IMR-90 (cell line): Measurements from ENCODE around the gene SEPTIN3. TPM values are rescaled to one million over a fixed set of nuclear protein-coding genes. Genes with fewer than 3 reads are reported as not detected.
A peak's percentile ranks its signal among the peaks of the same experiment; 100 is the strongest.

Source experiments
- ATAC-seq: fragments of 200-7000 bp; cut with Tn5 transposase; 2 replicates; pipeline ENCODE4 v1.9.1; 2020; ENCODE audit warnings: low read depth, mild to moderate bottlenecking, moderate library complexity
- BruUV-seq: library from RNA; stranded (reverse); fragments of 400-500 nt; replicated peaks from 2 replicates; lab custom pipeline; 2021; lab: Mats Ljungman, UMichigan
- CTCF ChIA-PET: fragments of 300-600 bp; formaldehyde crosslinking; extraction: SDS; loops from one replicate; lab custom pipeline; 2021; ENCODE audit warnings: antibody characterized with exemption; lab: Yijun Ruan, JAX
- POLR2A ChIA-PET: fragments of 300-600 bp; sonication (Branson Sonifier 250); formaldehyde crosslinking; loops from one replicate; lab custom pipeline; 2022; ENCODE audit warnings: antibody characterized with exemption; ENCODE audit not compliant: unreplicated experiment; lab: Charles Lee
- DNase-seq: peaks from one replicate; pipeline ENCODE4 v3.0.0; 2013
- H2AFZ ChIP-seq: replicated peaks from 2 replicates; pipeline ENCODE3; 2013; ENCODE audit warnings: low read length, mild to moderate bottlenecking; ENCODE audit not compliant: poor library complexity
- H2AK5ac ChIP-seq: 2 replicates; pipeline ENCODE4 v1.6.1; 2013; ENCODE audit warnings: low read depth, low read length, inconsistent platforms
- H2AK9ac ChIP-seq: replicated peaks from 2 replicates; pipeline ENCODE3; 2013; ENCODE audit warnings: mild to moderate bottlenecking, low read depth, low read length, moderate library complexity; ENCODE audit not compliant: poor library complexity
- H2BK120ac ChIP-seq: 2 replicates; pipeline ENCODE4 v1.6.1; 2013; ENCODE audit warnings: low read depth, low read length, inconsistent platforms
- H2BK15ac ChIP-seq: 3 replicates; pipeline ENCODE4 v1.6.1; 2013; ENCODE audit warnings: low read depth, low read length, inconsistent platforms
- H2BK20ac ChIP-seq: 2 replicates; pipeline ENCODE4 v1.6.1; 2013; ENCODE audit warnings: low read depth, mild to moderate bottlenecking, inconsistent platforms, low read length, moderate library complexity
- H2BK5ac ChIP-seq: 2 replicates; pipeline ENCODE4 v1.6.1; 2013; ENCODE audit warnings: mild to moderate bottlenecking, low read depth, low read length, inconsistent platforms; ENCODE audit not compliant: poor library complexity, severe bottlenecking
- H3K14ac ChIP-seq: replicated peaks from 2 replicates; pipeline ENCODE4 v1.6.1; 2013; ENCODE audit warnings: low read depth, low read length, inconsistent platforms
- H3K18ac ChIP-seq: 2 replicates; pipeline ENCODE4 v1.6.1; 2013; ENCODE audit warnings: low read depth, low read length, control low read depth
- H3K23ac ChIP-seq: 2 replicates; pipeline ENCODE4 v1.6.1; 2013; ENCODE audit warnings: low read depth, low read length, inconsistent platforms
- H3K27ac ChIP-seq: 2 replicates; pipeline ENCODE4 v1.5.1; 2013; ENCODE audit warnings: mild to moderate bottlenecking, control low read depth, low read length; ENCODE audit not compliant: insufficient read depth
- H3K27me3 ChIP-seq: 2 replicates; pipeline ENCODE4 v1.6.1; 2013; ENCODE audit warnings: low read length; ENCODE audit not compliant: control insufficient read depth, insufficient read depth
- H3K36me3 ChIP-seq: 2 replicates; pipeline ENCODE4 v1.6.1; 2013; ENCODE audit warnings: low read length, mixed read lengths; ENCODE audit not compliant: control insufficient read depth, insufficient read depth
- H3K4ac ChIP-seq: 2 replicates; pipeline ENCODE4 v1.6.1; 2013; ENCODE audit warnings: low read depth, low read length, inconsistent platforms
- H3K4me1 ChIP-seq: 2 replicates; pipeline ENCODE4 v1.6.1; 2013; ENCODE audit warnings: low read length, mixed read lengths; ENCODE audit not compliant: control insufficient read depth, insufficient read depth
- H3K4me2 ChIP-seq: 2 replicates; pipeline ENCODE4 v1.6.1; 2013; ENCODE audit warnings: low read depth, mild to moderate bottlenecking, control low read depth, low read length, moderate library complexity
- H3K4me3 ChIP-seq: 2 replicates; pipeline ENCODE4 v1.5.1; 2013; ENCODE audit warnings: low read depth, mild to moderate bottlenecking, control low read depth, low read length, moderate library complexity; ENCODE audit not compliant: insufficient read depth
- H3K56ac ChIP-seq: 2 replicates; pipeline ENCODE4 v1.6.1; 2013; ENCODE audit warnings: low read length, inconsistent platforms; ENCODE audit not compliant: insufficient read depth; ENCODE audit errors: extremely low read depth
- H3K79me1 ChIP-seq, 2 experiments: 2 replicates each; pipeline ENCODE4 v1.6.1; 2013; ENCODE audit warnings: low read length in 2 of 2, inconsistent platforms in 1 of 2, low read depth in 1 of 2
- H3K9ac ChIP-seq: 2 replicates; pipeline ENCODE4 v1.6.1; 2013; ENCODE audit warnings: low read depth, low read length, control low read depth
- H3K9me1 ChIP-seq: 2 replicates; pipeline ENCODE4 v1.6.1; 2013; ENCODE audit warnings: low read length, inconsistent platforms; ENCODE audit not compliant: insufficient read depth
- H3K9me3 ChIP-seq: 2 replicates; pipeline ENCODE4 v1.6.1; 2013; ENCODE audit warnings: low read length; ENCODE audit not compliant: control insufficient read depth, insufficient read depth
- H4K20me1 ChIP-seq: 2 replicates; pipeline ENCODE4 v1.6.1; 2013; ENCODE audit warnings: low read length, inconsistent platforms; ENCODE audit not compliant: insufficient read depth
- H4K5ac ChIP-seq: 2 replicates; pipeline ENCODE4 v1.6.1; 2013; ENCODE audit warnings: mild to moderate bottlenecking, low read depth, low read length, control low read depth
- H4K8ac ChIP-seq, 2 experiments: 2 replicates each; pipeline ENCODE4 v1.6.1; 2013; ENCODE audit warnings: low read depth in 2 of 2, low read length in 2 of 2, control low read depth in 1 of 2, inconsistent platforms in 1 of 2
- H4K91ac ChIP-seq: 2 replicates; pipeline ENCODE4 v1.6.1; 2013; ENCODE audit warnings: low read depth, low read length, inconsistent platforms; ENCODE audit not compliant: insufficient read depth
- BHLHE40 ChIP-seq: fragments of 150-350 bp; IDR thresholded peaks from 2 replicates; pipeline ENCODE4 v1.6.1; 2016; ENCODE audit warnings: mild to moderate bottlenecking, low read depth, low read length
- CEBPB ChIP-seq: IDR thresholded peaks from 2 replicates; pipeline ENCODE4 v1.6.1; 2012; ENCODE audit warnings: low read depth, low read length, improper control_type of control experiment
- CHD1 ChIP-seq: IDR thresholded peaks from 2 replicates; pipeline ENCODE4 v1.6.1; 2012; ENCODE audit warnings: low read depth, low read length, improper control_type of control experiment
- FOS ChIP-seq: fragments of 150-350 bp; IDR thresholded peaks from 2 replicates; pipeline ENCODE4 v1.6.1; 2016; ENCODE audit warnings: low read depth, low read length
- MAFK ChIP-seq: IDR thresholded peaks from 2 replicates; pipeline ENCODE4 v1.6.1; 2012; ENCODE audit warnings: low read depth, low read length, improper control_type of control experiment
- MAZ ChIP-seq: IDR thresholded peaks from 2 replicates; pipeline ENCODE4 v1.6.1; 2012; ENCODE audit warnings: low read depth, mild to moderate bottlenecking, low read length, improper control_type of control experiment, moderate library complexity, borderline replicate concordance
- MXI1 ChIP-seq: IDR thresholded peaks from 2 replicates; pipeline ENCODE4 v1.6.1; 2012; ENCODE audit warnings: low read depth, mild to moderate bottlenecking, low read length, moderate library complexity, borderline replicate concordance
- NFE2L2 ChIP-seq: fragments of 150-350 bp; IDR thresholded peaks from 2 replicates; pipeline ENCODE4 v1.6.1; 2016; ENCODE audit warnings: low read depth, mild to moderate bottlenecking, low read length
- POLR2A ChIP-seq: IDR thresholded peaks from 2 replicates; pipeline ENCODE4 v1.6.1; 2012; ENCODE audit warnings: mild to moderate bottlenecking, low read depth, low read length
- RAD21 ChIP-seq: IDR thresholded peaks from 2 replicates; pipeline ENCODE4 v1.6.1; 2012; ENCODE audit warnings: low read length, improper control_type of control experiment
- RCOR1 ChIP-seq: IDR thresholded peaks from 2 replicates; pipeline ENCODE4 v1.6.1; 2012; ENCODE audit warnings: mild to moderate bottlenecking, low read length, improper control_type of control experiment; ENCODE audit not compliant: insufficient replicate concordance
- RFX5 ChIP-seq: IDR thresholded peaks from 2 replicates; pipeline ENCODE4 v1.8.0; 2012; ENCODE audit warnings: low read depth, mild to moderate bottlenecking, low read length, moderate library complexity
- SMC3 ChIP-seq: fragments of 150-350 bp; IDR thresholded peaks from 2 replicates; pipeline ENCODE4 v1.6.1; 2016; ENCODE audit warnings: low read depth, mild to moderate bottlenecking, antibody characterized with exemption, low read length, moderate library complexity
- WGBS, 2 experiments: methylation state at CpG; one replicate each; pipeline versions ENCODE4 v1.1.5 to v1.1.7; 2013; ENCODE audit warnings: missing lambda C conversion rate in 2 of 2; ENCODE audit not compliant: insufficient read length in 1 of 2; ENCODE audit errors: extremely low coverage in 2 of 2; 5-methylcytosine and 5-hydroxymethylcytosine counted together
- dilution Hi-C: fragments of 300-500 bp; cut with HindIII; formaldehyde crosslinking; loops from one replicate; pipeline ENCODE4 v1.14.3; 2018; ENCODE audit warnings: low sequenced_read_pairs; ENCODE audit not compliant: unreplicated experiment
- in situ Hi-C: fragments of 300-500 bp; cut with MboI; formaldehyde crosslinking; loops from 3 replicates; pipeline ENCODE4 v1.14.3; 2019; ENCODE audit warnings: low sequenced_read_pairs, inconsistent platforms, mixed read lengths
- intact Hi-C: fragments of 100-400 bp; cut with micrococcal nuclease; formaldehyde crosslinking; loops from 2 replicates; pipeline ENCODE4 v1.10.0; 2022
- polyA plus RNA-seq, 3 experiments: library from polyadenylated mRNA; depleted of rRNA; stranded (reverse); fragments of >200 nt; gene quantifications; 2 replicates each; pipeline ENCODE4 v1.2.3, GENCODE V29; 2012; ENCODE audit warnings: low replicate concordance in 1 of 3
- total RNA-seq: library from RNA; depleted of rRNA; stranded (reverse); fragments of >200 nt; gene quantifications from 2 replicates; pipeline ENCODE4 v1.2.3, GENCODE V29; 2012
- TF ChIP-seq, protein P1 (sequence below): fragments of 150-350 bp; IDR thresholded peaks from 2 replicates; pipeline ENCODE4 v1.6.1; 2017; ENCODE audit warnings: mild to moderate bottlenecking, antibody characterized with exemption, low read length, low read depth
- TF ChIP-seq, protein P2 (sequence below): fragments of 150-350 bp; IDR thresholded peaks from 2 replicates; pipeline ENCODE4 v1.6.1; 2016; ENCODE audit warnings: low read depth, mild to moderate bottlenecking, low read length, moderate library complexity, borderline replicate concordance
- TF ChIP-seq, protein P3 (sequence below): conservative IDR thresholded peaks from 2 replicates; pipeline ENCODE4 v1.5.1; 2012; ENCODE audit warnings: mild to moderate bottlenecking, low read depth, low read length, improper control_type of control experiment

Gene SEPTIN3
- total and polyA plus RNA-seq, 2 of the 4 experiments (the other 2 are of a cell fraction) = 0.15 to 0.18 TPM

DNA sequence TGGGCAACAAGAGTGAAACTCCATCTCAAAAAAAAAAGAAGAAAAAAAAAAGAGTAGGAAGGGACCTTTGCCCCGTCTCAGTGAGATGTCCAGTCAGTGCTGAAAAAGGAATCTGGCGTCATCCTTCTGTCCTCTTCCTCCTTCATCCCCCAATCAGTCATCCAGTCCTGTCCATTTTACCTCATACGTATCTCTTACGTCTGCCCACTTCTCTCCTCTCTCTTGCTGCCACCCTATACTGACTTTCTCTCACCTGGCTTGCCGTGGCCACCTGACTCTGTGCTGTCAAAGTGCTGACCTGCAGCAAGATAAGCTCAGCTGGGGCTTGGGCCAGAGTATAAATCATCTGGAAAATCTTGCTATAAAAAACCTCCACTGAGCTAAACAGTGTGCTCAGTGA is 13.6 kb downstream of the SEPTIN3 start:
- in situ Hi-C loops = no loop called here
- POLR2A ChIA-PET = no interaction called here
- ATAC-seq = no peak

More for the DNA sequence above, 13.6 kb downstream of the SEPTIN3 start:
- Histone ChIP-seq H2BK20ac (no peak overlapping the region), H4K5ac (no peak overlapping the region), H2BK5ac (no peak overlapping the region), H3K4ac (no peak overlapping the region), H3K14ac (no peak overlapping the region), H3K36me3 (no peaks in the 10 kb centered on the region), H2AFZ (peak overlapping the region; percentile 4), H3K4me3 (no peak overlapping the region), H3K27ac (no peak overlapping the region), H3K27me3 (peaks cover 44% of the 10 kb centered on the region), H2BK120ac (no peak overlapping the region), H3K4me1 (no peaks in the 10 kb centered on the region), H3K4me2 (no peak overlapping the region), H3K9me3 (no peaks in the 10 kb centered on the region), H2AK5ac (no peak overlapping the region), H3K79me1 (no peaks in the 10 kb centered on the region), H3K23ac (no peak overlapping the region), H3K9me1 (no peaks in the 10 kb centered on the region), H3K18ac (no peak overlapping the region), H2AK9ac (no peak overlapping the region), H2BK15ac (no peak overlapping the region), H3K56ac (no peak overlapping the region), H4K91ac (no peak overlapping the region), H3K9ac (no peak overlapping the region), H4K20me1 (no peaks in the 10 kb centered on the region), H4K8ac (no peak overlapping the region)
- DNase-seq = no peak
- intact Hi-C loops (no loop called here), dilution Hi-C loops (no loop called here)
- BruUV-seq = no TSS peak
- CTCF ChIA-PET = interaction anchor here (1.4 kb wide), 1 partner anchor 127 kb away, joined by 4 read pairs; no protein-coding TSS in a partner anchor
- no peak for TF ChIP-seq POLR2A
- TF ChIP-seq MAZ = no peak
- TF ChIP-seq, protein P1, sequence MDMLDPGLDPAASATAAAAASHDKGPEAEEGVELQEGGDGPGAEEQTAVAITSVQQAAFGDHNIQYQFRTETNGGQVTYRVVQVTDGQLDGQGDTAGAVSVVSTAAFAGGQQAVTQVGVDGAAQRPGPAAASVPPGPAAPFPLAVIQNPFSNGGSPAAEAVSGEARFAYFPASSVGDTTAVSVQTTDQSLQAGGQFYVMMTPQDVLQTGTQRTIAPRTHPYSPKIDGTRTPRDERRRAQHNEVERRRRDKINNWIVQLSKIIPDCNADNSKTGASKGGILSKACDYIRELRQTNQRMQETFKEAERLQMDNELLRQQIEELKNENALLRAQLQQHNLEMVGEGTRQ = no peak
- TF ChIP-seq, protein P2, sequence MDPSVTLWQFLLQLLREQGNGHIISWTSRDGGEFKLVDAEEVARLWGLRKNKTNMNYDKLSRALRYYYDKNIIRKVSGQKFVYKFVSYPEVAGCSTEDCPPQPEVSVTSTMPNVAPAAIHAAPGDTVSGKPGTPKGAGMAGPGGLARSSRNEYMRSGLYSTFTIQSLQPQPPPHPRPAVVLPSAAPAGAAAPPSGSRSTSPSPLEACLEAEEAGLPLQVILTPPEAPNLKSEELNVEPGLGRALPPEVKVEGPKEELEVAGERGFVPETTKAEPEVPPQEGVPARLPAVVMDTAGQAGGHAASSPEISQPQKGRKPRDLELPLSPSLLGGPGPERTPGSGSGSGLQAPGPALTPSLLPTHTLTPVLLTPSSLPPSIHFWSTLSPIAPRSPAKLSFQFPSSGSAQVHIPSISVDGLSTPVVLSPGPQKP = no peak
- TF ChIP-seq RCOR1 = no peak
- TF ChIP-seq CEBPB = no peak
- TF ChIP-seq, protein P3, sequence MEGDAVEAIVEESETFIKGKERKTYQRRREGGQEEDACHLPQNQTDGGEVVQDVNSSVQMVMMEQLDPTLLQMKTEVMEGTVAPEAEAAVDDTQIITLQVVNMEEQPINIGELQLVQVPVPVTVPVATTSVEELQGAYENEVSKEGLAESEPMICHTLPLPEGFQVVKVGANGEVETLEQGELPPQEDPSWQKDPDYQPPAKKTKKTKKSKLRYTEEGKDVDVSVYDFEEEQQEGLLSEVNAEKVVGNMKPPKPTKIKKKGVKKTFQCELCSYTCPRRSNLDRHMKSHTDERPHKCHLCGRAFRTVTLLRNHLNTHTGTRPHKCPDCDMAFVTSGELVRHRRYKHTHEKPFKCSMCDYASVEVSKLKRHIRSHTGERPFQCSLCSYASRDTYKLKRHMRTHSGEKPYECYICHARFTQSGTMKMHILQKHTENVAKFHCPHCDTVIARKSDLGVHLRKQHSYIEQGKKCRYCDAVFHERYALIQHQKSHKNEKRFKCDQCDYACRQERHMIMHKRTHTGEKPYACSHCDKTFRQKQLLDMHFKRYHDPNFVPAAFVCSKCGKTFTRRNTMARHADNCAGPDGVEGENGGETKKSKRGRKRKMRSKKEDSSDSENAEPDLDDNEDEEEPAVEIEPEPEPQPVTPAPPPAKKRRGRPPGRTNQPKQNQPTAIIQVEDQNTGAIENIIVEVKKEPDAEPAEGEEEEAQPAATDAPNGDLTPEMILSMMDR = no peak
- no peak for TF ChIP-seq RFX5
- no peak for TF ChIP-seq MAFK
- no peak for TF ChIP-seq BHLHE40
- no peak for TF ChIP-seq SMC3
- no peak for TF ChIP-seq NFE2L2
- TF ChIP-seq FOS = no peak
- TF ChIP-seq CHD1 = no peak
- no peak for TF ChIP-seq RAD21
- no peak for TF ChIP-seq MXI1
- WGBS, 2 experiments = 58% methylated on average over 3 of the region's 5 CpGs; no CpG with 5 or more reads in 1 of the 2 experiments
